Suppressor macrophage treated with lipopolysaccharide for 1 hour (primary cell): ENCODE results near the gene KCNQ1.

Source experiments
- DNase-seq, 3 donors: peaks; one replicate each; pipeline ENCODE4 v3.0.0-alpha.2; 2020 to 2022

The KCNQ1 gene

GRCh38 chr11:2462543-2462985, 17.8 kb downstream of the KCNQ1 start:
- no peak for DNase-seq

GRCh38 chr11:2462986-2463765, 18.4 kb downstream of the KCNQ1 start:
- DNase-seq, result no peak

- DNase-seq, result no peak
Observed at GRCh38 chr11:2463766-2464277, 19.0 kb downstream of the KCNQ1 start.

- DNase-seq, result no peak
Observed at GRCh38 chr11:2464451-2465165, 19.8 kb downstream of the KCNQ1 start.

GRCh38 chr11:2465202-2466068, 20.6 kb downstream of the KCNQ1 start:
- no peak for DNase-seq

GRCh38 chr11:2466069-2466801, 21.4 kb downstream of the KCNQ1 start:
- DNase-seq, result no peak

- DNase-seq, result peak; percentile 37 to 45 (median 38)
Observed at GRCh38 chr11:2466869-2467694, 22.3 kb downstream of the KCNQ1 start.

- no peak for DNase-seq
Observed at GRCh38 chr11:2467695-2468055, 22.9 kb downstream of the KCNQ1 start.

- peak; percentile 21 to 40 (median 32) for DNase-seq
Observed at GRCh38 chr11:2468363-2469235, 23.8 kb downstream of the KCNQ1 start.

- DNase-seq, result no peak
Observed at GRCh38 chr11:2470495-2470894, 25.7 kb downstream of the KCNQ1 start.

- no peak for DNase-seq
Observed at GRCh38 chr11:2471048-2471803, 26.4 kb downstream of the KCNQ1 start.

- DNase-seq, result no peak
Observed at GRCh38 chr11:2471804-2472096, 26.9 kb downstream of the KCNQ1 start.

- DNase-seq, result peak in 2 of 3 donors; percentile 25 to 29
Observed at GRCh38 chr11:2472428-2473186, 27.8 kb downstream of the KCNQ1 start.

GRCh38 chr11:2473361-2474058, 28.7 kb downstream of the KCNQ1 start:
- no peak for DNase-seq

- DNase-seq, result no peak
Observed at GRCh38 chr11:2474059-2474901, 29.5 kb downstream of the KCNQ1 start.

GRCh38 chr11:2475136-2475918, 30.5 kb downstream of the KCNQ1 start:
- no peak for DNase-seq

- no peak for DNase-seq
Observed at GRCh38 chr11:2477254-2477653, 32.4 kb downstream of the KCNQ1 start.
